ENCODE results near the gene MPZL1.
"Not testable (repeated sequence)": the region's sequence is repeated elsewhere in the genome, so short reads cannot be mapped to it uniquely, and the experiment has no call there.

MPZL1 gene

GRCh38 chr1:167819849-167820683 lies 98.3 kb downstream of the MPZL1 start:
- DNase-seq, result no peak

GRCh38 chr1:167820684-167821355 lies 99.0 kb downstream of the MPZL1 start:
- no peak for DNase-seq

GRCh38 chr1:167821356-167821685 lies 99.5 kb downstream of the MPZL1 start:
- DNase-seq, result no peak

GRCh38 chr1:167821969-167822685 lies 100.3 kb downstream of the MPZL1 start:
- no peak for DNase-seq

GRCh38 chr1:167824163-167824794 lies 102.5 kb downstream of the MPZL1 start:
- no peak for DNase-seq

GRCh38 chr1:167825419-167826079 lies 103.8 kb downstream of the MPZL1 start:
- DNase-seq, result no peak

- no peak for DNase-seq
Measured at GRCh38 chr1:167826127-167826526, 104.3 kb downstream of the MPZL1 start.

- DNase-seq, result no peak
Measured at GRCh38 chr1:167829868-167830267, 108.1 kb downstream of the MPZL1 start.

- not testable (repeated sequence) for DNase-seq
Measured at GRCh38 chr1:167830668-167831067, 108.9 kb downstream of the MPZL1 start.

GRCh38 chr1:167832693-167833092 lies 110.9 kb downstream of the MPZL1 start:
- no peak for DNase-seq

GRCh38 chr1:167833904-167834303 lies 112.1 kb downstream of the MPZL1 start:
- DNase-seq, result no peak

GRCh38 chr1:167836197-167836596 lies 114.4 kb downstream of the MPZL1 start:
- no peak for DNase-seq

- DNase-seq, result no peak
Measured at GRCh38 chr1:167837326-167837725, 115.5 kb downstream of the MPZL1 start.

- DNase-seq, result no peak
Measured at GRCh38 chr1:167839009-167839408, 117.2 kb downstream of the MPZL1 start.

Measured in SHP77 (cell line).